Stimulated activated CD4-positive, alpha-beta T cell treated with anti-CD3 and anti-CD28 coated beads, Interleukin-2, amount 100 ng/mL, for 48 hours (primary cell): Measurements from ENCODE around the gene DCLK1.
"Not testable (repeated sequence)": the region's sequence is repeated elsewhere in the genome, so short reads cannot be mapped to it uniquely, and the experiment has no call there.

Experiments
- DNase-seq, 2 donors: peaks; one replicate each; pipeline ENCODE4 v3.0.0-alpha.2; 2020

Gene DCLK1

GRCh38 chr13:36082806-36083205 lies 48.4 kb downstream of the DCLK1 start:
- DNase-seq, result no peak

- no peak for DNase-seq
Observed at GRCh38 chr13:36082396-36082795, 48.8 kb downstream of the DCLK1 start.

GRCh38 chr13:36076211-36076610 lies 55.0 kb downstream of the DCLK1 start:
- no peak for DNase-seq

- DNase-seq, result no peak
Observed at GRCh38 chr13:36074659-36075058, 56.5 kb downstream of the DCLK1 start.

- DNase-seq, result no peak
Observed at GRCh38 chr13:36072152-36072935, 58.8 kb downstream of the DCLK1 start.

GRCh38 chr13:36070504-36071192 lies 60.5 kb downstream of the DCLK1 start:
- not testable (repeated sequence) for DNase-seq

GRCh38 chr13:36069881-36070366 lies 61.3 kb downstream of the DCLK1 start:
- no peak for DNase-seq

- no peak for DNase-seq
Observed at GRCh38 chr13:36068991-36069390, 62.2 kb downstream of the DCLK1 start.

GRCh38 chr13:36068566-36068965 lies 62.6 kb downstream of the DCLK1 start:
- DNase-seq, result no peak

- no peak for DNase-seq
Observed at GRCh38 chr13:36067746-36068381, 63.3 kb downstream of the DCLK1 start.

GRCh38 chr13:36062249-36062648 lies 68.9 kb downstream of the DCLK1 start:
- no peak for DNase-seq

GRCh38 chr13:36061621-36062020 lies 69.6 kb downstream of the DCLK1 start:
- DNase-seq, result no peak

GRCh38 chr13:36061054-36061453 lies 70.1 kb downstream of the DCLK1 start:
- no peak for DNase-seq

- DNase-seq, result no peak
Observed at GRCh38 chr13:36059321-36059720, 71.9 kb downstream of the DCLK1 start.

GRCh38 chr13:36058116-36058515 lies 73.1 kb downstream of the DCLK1 start:
- no peak for DNase-seq

- DNase-seq, result no peak
Observed at GRCh38 chr13:36057547-36057946, 73.6 kb downstream of the DCLK1 start.

GRCh38 chr13:36057041-36057440 lies 74.1 kb downstream of the DCLK1 start:
- no peak for DNase-seq

- no peak for DNase-seq
Observed at GRCh38 chr13:36055366-36055765, 75.8 kb downstream of the DCLK1 start.

- DNase-seq, result no peak
Observed at GRCh38 chr13:36054041-36054440, 77.1 kb downstream of the DCLK1 start.

- DNase-seq, result no peak
Observed at GRCh38 chr13:36051082-36051481, 80.1 kb downstream of the DCLK1 start.

- DNase-seq, result no peak
Observed at GRCh38 chr13:36046672-36047071, 84.5 kb downstream of the DCLK1 start.

GRCh38 chr13:36038785-36039555 lies 92.2 kb downstream of the DCLK1 start:
- no peak for DNase-seq

- no peak for DNase-seq
Observed at GRCh38 chr13:36033035-36033434, 98.1 kb downstream of the DCLK1 start.
